Measurements from ENCODE around the gene FGFRL1.

Gene FGFRL1

DNA sequence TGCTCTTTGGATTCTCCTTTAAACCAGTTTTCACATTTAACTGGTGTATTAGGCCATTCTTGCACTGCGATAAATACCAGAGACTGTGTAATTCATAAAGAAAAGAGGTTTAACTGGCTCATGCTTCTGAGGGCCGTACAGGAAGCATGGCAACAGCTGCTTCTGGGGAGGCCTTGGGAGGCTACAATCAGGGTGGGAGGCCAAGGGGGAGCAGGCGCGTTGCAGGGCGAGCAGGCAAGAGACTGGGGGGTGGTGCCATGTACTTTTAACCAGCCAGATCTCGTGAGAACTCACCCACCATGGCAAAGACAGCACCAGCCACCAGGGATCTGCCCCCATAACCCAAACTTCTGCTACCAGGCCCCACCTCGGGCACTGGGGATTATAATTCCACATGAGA lies 63.8 kb downstream of the FGFRL1 start:
- H3K9ac ChIP-seq = no peak overlapping the region
- TF ChIP-seq CTCF (IDR thresholded peaks at IDR 0.05) = no peak
- H2AFZ ChIP-seq = no peak overlapping the region
- H3K27ac ChIP-seq = no peak overlapping the region
- no peak overlapping the region for H3K4me2 ChIP-seq (ENCODE audit: low read length)
- no peaks in the 10 kb centered on the region for H3K27me3 ChIP-seq (ENCODE audit: control insufficient read depth, insufficient read depth, low read length)
- no peaks in the 10 kb centered on the region for H3K4me1 ChIP-seq
- no peaks in the 10 kb centered on the region for H3K79me2 ChIP-seq
- H3K9me3 ChIP-seq (ENCODE audit: control insufficient read depth, low read length) = no peaks in the 10 kb centered on the region
- no peaks in the 10 kb centered on the region for H3K36me3 ChIP-seq (ENCODE audit: control insufficient read depth, insufficient read depth, low read length)
- H3K4me3 ChIP-seq (ENCODE audit: low read depth, low read length) = no peak overlapping the region

GRCh38 chr4:1075809-1076699 lies 64.6 kb downstream of the FGFRL1 start:
- Histone ChIP-seq H3K79me2 (no peaks in the 10 kb centered on the region), H3K9me3 (ENCODE audit: control insufficient read depth, low read length) (no peaks in the 10 kb centered on the region), H3K9ac (no peak overlapping the region), H3K4me3 (ENCODE audit: low read depth, low read length) (no peak overlapping the region), H3K4me1 (no peaks in the 10 kb centered on the region), H3K4me2 (ENCODE audit: low read length) (no peak overlapping the region), H2AFZ (no peak overlapping the region), H3K27me3 (ENCODE audit: control insufficient read depth, insufficient read depth, low read length) (no peaks in the 10 kb centered on the region), H3K27ac (no peak overlapping the region), H3K36me3 (ENCODE audit: control insufficient read depth, insufficient read depth, low read length) (no peaks in the 10 kb centered on the region)
- TF ChIP-seq CTCF (IDR thresholded peaks at IDR 0.05) = no peak

Data from parathyroid adenoma (tissue), 2 donors.